HT-29 (cell line): ENCODE results near the gene ELF3. TPM values are rescaled to one million over a fixed set of nuclear protein-coding genes. Genes with fewer than 3 reads are reported as not detected.
A peak's percentile ranks its signal among the peaks of the same experiment; 100 is the strongest.
"Not testable (repeated sequence)": the region's sequence is repeated elsewhere in the genome, so short reads cannot be mapped to it uniquely, and the experiment has no call there.

Experiments
- DNase-seq: peaks from one replicate; pipeline ENCODE4 v3.0.0-alpha.2; 2015; ENCODE audit warnings: low spot score
- total RNA-seq: library from RNA; depleted of rRNA; stranded (reverse); fragments of >200 nt; shearing (Covaris generic); gene quantifications from 2 replicates; pipeline ENCODE4 v1.2.3, GENCODE V29; 2014

Gene ELF3
- total RNA-seq, 1 experiment from 2014 or later = 1,050 TPM

DNA sequence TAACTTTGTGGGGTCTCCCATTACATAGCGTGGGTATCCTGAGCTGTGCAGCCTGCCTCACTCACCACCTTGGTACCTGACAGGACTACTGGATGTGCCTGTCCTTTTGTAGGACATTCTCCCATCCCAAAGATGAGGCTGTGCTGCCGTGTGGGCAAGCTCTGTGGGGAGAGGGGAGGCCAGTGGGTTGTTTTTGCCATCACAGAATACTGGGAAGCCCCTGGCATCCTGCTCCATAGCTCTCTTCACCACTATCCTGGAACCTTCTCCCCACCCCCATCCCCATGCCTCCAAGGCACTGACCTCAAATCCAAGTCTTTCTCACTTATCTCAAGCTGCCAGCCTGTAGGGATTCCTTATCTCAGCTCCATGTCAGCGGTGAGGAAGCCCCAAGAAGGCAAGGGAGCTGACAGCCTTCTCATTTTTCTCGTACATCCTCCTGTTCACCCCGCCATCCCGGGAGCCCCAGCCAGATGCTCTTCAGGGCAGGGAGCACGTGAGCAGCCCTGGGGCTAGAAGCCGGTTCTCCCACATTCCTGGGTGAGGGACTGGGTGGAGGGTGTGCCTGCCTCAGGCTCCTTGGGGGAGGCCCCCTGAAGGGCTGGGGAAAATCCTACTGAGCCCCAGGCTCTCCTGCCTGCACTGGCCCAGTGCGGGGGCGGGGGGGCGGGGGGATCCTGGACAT lies 2.4 kb upstream of the ELF3 start:
- peak; percentile 95 for DNase-seq

DNA sequence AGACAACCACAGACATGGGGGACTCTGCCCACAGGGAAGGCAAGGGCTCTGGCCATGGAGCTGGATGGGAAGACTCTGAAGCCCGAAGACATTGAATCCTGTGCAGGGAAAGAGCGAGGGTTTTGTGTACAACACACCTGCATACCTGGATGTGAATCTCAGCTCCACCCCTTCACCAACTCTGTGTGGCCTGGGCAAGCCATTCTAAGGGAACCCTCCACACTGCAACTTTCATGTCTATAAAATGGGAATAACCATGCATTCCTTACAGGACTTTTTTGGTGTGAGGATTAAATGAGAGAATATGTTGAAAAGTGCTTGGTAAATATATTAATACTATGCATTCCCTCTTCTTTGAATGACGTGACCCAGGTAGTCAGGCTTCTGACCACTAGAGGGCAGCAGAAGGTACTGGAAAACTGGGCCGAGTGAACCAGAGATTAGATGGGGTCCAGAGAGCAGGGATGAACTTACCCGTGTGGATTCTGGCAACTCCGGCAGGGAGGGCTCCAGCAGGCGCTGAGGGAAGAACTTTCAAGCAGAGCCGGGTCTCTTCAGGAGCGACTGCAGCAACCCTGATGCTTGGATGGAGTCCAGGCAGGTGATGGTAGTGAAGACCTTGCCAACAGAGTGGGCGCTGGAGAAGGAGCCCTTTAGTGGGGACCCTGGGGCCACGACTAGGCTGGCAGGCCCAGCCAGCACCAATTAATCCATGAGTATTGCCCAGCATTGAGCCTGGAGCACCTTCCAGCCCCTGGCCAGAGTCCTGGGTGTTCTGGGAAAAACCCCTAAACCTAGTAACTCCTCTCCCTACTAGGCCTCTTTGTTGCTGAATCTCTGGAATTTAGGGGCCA lies 834 bp upstream of the ELF3 start:
- DNase-seq = peak; percentile 97

DNA sequence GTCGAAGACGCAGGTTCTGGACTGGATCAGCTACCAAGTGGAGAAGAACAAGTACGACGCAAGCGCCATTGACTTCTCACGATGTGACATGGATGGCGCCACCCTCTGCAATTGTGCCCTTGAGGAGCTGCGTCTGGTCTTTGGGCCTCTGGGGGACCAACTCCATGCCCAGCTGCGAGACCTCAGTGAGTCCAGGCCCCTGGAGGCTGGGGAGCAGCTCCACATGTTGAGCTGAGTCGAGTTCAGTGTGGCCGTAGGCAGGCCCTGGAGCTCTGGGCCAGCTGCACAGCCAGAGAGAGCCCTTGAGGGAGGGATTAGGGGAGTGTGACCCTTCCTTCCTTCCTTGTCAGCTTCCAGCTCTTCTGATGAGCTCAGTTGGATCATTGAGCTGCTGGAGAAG lies 1.6 kb downstream of the ELF3 start:
- peak; percentile 61 for DNase-seq

DNA sequence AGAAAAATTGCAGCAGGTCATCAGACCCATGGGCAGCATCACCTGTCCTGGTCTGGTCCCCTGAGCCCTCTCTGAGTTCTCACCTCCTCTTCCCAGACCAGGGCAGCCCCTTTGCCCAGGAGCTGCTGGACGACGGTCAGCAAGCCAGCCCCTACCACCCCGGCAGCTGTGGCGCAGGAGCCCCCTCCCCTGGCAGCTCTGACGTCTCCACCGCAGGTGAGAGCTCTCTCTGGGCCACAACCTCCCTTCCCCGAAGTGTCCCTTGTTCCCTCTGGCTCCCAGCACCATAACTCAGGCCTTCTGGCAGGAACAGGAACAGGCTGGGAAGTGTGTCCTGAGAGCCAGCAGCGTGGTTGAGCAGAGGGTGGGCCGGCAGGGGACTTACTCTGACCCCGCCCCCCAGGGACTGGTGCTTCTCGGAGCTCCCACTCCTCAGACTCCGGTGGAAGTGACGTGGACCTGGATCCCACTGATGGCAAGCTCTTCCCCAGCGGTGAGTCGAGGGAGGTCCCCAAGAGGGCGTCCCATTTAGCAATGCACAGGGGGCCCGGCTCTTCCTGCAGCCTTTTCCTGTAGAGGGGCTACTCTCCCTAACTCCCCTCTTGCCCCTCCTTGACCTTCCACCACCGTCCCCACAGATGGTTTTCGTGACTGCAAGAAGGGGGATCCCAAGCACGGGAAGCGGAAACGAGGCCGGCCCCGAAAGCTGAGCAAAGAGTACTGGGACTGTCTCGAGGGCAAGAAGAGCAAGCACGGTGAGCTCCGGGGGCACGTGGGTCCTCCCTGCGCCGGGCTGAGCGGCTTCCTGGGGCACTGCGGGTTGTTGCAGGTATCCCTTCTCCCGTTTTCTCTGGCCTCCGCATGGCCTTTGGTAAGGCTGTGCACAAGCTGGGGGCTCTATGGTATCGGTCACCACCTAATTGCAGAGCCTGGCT lies 2.4 kb downstream of the ELF3 start:
- DNase-seq = peak; percentile 56

DNA sequence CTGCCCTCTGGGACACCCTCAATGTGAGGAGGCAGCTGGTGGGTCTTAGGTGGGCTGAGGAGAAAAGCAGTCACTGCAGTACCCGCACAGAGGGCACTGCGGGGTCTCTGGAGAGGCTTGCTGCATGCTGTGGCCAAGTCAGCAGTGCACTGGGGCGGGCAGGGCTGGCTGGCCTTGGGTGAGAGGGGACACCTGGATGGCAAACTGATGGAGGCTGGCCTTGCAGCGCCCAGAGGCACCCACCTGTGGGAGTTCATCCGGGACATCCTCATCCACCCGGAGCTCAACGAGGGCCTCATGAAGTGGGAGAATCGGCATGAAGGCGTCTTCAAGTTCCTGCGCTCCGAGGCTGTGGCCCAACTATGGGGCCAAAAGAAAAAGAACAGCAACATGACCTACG lies 3.2 kb downstream of the ELF3 start:
- DNase-seq = no peak

DNA sequence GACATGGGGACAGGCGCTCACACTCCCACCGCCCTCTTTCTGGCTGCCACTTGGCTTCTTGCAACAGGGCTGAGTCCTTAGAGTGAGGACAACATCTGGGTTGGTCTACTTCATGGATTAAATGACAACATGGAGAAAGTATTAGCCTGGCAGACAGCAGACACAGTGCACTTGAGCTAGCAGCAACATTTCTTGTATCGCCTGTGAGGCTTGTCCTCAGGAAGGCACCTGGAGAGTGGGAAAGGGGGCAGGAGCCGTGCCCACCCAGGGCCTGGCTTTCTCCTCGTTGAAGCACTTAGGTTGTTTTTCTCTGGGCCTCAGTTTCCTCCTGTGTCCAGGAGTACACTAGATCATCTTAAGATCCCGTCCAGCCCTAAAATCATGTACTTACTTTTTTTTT lies 3.7 kb downstream of the ELF3 start:
- peak; percentile 47 for DNase-seq

DNA sequence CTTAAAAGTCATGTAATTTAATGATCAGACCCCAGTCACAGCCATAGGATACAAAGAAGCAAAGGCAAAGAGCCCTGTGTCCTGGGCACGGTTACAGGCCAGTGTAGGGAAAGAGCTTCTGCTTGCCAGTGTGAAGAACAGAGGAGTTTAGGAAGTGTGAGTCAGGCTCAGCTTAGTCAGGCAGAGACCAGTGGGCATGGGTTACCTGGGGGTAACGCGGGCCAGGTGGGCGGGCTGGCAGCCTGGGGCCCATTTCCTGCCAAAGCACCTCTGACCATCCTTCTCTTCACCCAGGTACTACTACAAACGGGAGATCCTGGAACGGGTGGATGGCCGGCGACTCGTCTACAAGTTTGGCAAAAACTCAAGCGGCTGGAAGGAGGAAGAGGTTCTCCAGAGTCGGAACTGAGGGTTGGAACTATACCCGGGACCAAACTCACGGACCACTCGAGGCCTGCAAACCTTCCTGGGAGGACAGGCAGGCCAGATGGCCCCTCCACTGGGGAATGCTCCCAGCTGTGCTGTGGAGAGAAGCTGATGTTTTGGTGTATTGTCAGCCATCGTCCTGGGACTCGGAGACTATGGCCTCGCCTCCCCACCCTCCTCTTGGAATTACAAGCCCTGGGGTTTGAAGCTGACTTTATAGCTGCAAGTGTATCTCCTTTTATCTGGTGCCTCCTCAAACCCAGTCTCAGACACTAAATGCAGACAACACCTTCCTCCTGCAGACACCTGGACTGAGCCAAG lies 4.7 kb downstream of the ELF3 start:
- DNase-seq = peak; percentile 64

DNA sequence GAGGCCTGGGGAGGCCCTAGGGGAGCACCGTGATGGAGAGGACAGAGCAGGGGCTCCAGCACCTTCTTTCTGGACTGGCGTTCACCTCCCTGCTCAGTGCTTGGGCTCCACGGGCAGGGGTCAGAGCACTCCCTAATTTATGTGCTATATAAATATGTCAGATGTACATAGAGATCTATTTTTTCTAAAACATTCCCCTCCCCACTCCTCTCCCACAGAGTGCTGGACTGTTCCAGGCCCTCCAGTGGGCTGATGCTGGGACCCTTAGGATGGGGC lies 5.2 kb downstream of the ELF3 start:
- no peak for DNase-seq

DNA sequence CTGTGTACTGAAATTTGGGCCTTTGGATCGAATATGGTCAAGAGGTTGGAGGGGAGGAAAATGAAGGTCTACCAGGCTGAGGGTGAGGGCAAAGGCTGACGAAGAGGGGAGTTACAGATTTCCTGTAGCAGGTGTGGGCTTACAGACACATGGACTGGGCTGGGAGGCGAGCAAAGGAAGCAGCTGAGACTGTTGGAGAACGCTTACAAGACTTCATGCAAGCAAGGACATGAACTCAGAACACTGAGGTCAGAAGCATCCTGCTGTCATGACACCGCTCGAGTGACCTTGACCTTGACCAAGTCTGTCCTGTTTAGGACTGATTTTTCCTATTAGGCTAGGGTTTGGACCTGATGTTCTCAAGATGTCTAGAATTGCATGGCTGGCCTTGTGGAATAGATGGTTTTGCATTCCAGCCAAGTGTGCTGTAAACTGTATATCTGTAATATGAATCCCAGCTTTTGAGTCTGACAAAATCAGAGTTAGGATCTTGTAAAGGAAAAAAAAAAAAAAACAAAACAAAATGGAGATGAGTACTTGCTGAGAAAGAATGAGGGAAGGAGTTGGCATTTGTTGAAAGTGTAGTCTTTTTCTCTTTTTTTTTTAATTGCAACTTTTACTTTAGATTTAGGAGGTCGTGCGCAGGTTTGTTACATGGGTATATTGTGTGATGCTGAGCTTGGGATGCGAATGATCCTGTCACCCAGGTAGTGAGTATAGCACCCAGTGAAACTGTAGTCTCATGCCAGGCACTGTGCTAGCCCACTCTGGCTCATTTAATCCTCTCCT lies 5.8 kb downstream of the ELF3 start:
- peak; percentile 61 for DNase-seq

DNA sequence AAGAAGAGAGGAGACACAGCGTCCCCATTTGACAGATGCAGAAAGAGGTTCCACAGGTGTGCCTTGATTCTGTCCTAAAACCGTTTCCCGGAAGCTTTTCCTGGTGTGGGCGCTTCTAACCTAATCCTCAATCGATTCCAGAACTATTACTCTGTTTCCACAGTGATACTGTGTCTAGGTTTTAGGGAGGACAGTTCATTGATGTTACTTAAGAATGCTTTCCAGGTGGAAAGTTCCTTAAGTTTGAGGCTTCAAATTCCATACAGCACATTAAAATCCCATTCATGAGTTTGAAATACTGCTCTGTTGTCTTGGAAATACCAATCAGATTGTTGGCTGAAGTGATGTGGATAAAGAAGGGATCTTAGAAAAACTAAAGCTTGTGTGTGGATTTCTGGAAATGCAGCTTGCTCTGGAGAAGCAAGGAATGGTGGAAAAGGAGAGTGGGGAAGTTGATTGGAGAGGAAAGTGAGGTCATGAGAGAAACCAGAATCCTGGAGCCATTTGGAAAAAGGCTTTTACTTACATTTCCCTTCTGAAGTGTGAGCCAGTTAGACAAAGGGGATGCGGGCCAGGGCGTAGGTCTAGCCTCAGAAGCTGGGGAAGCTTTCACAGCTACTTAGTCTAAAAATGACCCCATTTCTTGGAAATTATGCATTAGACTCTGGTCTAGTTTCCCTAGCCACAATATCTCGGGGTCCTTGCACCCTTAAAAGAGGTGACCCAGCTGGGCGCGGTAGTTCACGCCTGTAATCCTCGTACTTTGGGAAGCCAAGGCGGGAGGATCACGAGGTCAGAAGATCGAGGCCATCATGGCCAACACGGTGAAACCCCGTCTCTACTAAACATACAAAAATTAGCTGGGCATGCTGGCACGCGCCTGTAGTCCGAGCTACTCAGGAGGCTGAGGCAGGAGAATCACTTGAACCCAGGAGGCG lies 6.7 kb downstream of the ELF3 start:
- DNase-seq = peak; percentile 70

DNA sequence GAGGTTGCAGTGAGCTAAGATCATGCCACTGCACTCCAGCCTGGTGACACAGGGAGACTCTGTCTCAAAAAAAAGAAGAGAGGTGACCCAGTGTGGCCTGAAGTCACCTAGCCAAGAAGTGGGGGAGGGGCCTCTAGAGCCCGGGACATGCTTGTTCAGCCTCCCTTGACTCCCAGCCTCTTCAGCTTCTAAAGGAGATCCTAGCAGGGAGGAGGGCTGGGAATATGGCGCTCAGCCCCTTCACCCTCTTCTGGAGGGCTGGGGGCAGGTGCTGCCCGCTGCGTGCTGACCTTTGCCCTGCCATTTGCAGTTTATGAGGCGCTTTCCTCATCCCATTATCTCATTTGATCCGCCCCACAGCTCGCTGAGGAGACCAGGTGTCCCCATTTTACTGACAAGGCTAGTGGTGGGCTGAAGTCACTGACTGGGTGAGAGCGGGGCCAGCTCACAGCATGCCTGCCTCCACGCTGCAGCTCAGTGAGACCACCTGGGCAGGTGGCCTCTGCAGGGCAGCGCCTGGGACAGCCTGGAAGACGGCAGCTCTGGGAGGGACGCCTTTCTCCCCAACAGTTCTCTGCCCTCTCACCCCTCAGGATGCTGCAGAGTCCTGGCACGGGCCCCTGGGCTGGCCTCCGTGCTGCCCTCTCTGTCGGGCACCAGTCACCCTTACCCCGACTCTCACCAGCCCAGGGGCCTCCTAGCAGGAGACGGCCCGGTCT lies 7.5 kb downstream of the ELF3 start:
- peak; percentile 91 for DNase-seq

DNA sequence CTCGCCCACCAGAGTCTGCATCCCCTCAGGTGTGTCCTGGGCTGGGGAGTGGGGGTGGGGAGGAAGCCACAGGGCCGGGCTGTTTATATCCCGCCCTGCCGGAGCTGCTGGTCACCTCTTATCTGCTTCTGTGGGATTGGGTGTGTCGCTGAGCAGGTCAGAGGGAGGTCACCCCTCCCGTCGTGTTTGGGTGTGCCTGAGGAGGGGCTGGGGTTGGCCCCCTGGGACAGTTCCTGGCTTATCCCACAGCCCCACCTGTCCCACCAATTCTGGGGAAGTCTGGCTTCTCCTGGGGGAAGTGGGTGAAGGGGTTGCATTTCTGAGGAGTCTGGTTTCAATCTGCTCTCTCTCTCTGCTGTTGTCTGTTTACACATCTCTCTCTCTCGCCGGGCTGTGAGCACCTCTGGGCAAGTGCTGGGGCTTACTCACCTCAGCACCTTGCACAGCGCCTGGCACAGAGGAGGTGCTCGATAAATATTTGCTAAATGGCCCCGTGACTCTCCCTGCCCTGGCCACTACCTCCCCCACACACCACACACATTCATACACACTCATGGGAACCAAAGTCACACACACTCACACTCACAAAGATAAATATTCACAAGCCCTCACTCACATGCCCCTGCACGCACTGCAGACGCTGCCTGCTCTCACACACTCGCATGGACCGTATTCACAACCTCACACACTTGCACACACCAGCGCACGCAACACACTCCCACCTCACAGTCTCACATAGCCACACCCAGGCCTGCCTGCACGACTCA lies 8.3 kb downstream of the ELF3 start:
- DNase-seq = peak; percentile 93

DNA sequence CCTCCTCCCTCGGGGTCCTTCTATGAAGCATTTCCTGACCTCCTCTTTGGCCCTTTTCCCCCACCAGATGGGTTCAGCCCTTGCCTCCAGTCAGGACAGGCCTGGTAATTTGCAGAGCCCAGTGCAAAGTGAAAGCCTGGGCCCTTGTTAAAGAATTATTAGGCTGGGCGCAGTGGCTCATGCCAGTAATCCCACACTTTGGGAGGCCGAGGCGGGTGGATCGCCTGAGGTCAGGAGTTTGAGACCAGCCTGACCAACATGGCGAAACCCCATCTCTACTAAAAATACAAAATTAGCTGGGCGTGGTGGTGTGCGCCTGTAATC lies 8.8 kb downstream of the ELF3 start:
- not testable (repeated sequence) for DNase-seq

DNA sequence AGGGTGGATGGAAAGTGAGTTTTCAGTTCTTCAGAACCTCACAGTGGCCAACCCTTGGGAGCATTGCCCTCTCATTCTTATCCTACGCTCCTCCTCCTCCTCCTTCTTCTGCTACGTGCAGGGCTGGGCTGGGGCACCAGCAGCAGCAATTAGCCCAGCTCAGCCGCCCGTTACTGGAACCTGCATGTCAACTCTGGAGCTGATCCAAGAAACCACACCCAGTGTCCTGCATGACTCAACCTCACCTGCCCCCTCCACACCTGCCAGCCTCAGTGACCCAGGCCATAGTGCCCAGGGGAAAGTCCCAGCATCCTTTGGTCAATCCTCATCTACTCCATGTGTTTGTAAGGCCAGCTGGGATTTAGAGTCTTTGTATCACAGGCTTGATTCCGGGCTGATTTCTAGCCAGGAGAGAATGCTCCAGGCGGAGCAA lies 12.6 kb downstream of the ELF3 start:
- DNase-seq = peak; percentile 92

DNA sequence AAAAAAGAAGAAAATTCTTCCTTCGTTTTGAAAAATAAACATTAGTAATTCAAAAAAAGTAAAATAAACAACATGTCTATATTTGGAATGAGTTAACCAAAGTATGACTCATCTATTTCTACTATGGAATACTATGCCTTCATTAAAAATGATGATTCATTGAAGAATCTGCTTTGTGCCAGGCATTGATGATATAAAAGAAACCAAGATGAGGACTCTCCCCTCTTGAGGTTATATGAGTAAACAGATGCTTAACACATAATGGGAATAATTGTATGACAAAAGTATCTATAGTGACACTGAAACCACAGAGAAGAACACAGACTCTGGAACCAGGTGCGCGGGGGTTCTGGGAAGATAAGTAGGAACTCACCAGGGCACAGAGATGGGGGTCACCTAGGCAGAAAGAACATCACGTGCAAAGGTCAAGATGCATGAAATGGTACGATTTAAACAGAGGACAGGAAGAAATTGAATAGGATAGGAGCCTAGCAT lies 18.8 kb downstream of the ELF3 start:
- peak; percentile 74 for DNase-seq

DNA sequence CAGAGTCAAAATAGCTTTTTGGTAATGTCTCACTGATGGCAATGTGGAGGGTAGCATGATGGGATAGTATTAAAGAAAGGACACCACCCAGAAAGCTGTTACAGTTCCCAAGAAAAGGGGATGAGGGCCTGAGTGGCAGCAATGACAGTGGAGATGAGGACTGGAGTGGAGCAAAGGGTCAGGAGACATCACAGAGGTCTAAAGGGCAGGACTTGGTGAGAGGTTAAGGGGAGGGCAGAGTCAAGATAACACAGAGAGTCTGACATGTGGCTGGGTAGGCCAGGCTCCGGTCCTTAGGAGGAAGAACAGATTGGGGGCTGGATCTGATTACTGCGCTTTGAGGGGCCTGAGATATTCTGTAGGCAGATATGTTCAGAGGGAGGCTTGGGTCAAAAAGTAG lies 19.3 kb downstream of the ELF3 start:
- no peak for DNase-seq

DNA sequence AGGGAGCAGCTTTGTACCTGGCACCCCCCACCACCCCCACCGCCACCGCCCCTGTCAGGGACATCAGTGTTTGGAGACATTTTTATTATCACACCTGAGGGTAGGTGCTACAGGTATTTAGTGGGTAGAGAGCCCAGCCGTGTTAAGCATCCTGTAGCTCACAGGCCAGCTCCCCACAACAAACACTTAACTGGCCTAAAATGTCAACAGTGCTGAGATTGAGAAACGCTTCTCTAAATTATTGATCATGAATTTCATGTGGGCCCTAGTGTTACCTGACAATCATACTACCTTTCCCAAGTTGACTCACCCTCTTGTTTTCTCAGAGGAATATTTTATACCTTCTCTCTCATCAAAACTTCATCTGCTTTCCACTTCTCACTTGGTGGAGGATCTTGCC lies 21.4 kb downstream of the ELF3 start:
- DNase-seq = no peak

DNA sequence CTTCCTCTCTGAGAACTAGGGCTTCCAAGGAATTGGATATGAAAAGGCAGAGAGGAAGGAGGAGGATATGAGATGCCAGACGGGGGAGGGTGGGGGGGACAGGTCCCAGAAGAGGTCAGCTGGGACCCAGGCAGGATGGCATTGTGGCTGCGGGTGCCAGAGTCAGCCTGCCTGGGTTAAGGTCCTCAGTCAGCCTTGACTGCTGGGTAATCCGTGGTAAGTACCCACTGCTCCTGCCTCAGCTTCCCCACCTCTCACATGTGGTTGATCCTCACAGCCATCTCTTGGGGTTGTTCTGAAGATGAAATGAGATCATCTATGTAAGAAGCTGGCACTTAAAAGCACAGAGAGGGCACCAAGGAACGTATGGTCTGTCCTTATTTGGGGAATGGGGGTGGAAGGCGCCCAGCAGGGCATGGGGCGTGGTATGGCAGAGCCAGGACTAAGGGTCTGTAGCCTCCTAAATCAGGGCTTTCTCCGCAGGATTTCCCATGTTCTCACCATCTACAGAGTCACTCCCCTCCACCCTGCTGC lies 23.8 kb downstream of the ELF3 start:
- no peak for DNase-seq
